Stimulated activated CD8-positive, alpha-beta memory T cell treated with anti-CD3 and anti-CD28 coated beads, Interleukin-7, amount 100 ng/mL, for 24 hours (primary cell): ENCODE data around the gene CRTC2.

Experiments
- DNase-seq: peaks from one replicate; pipeline ENCODE4 v3.0.0-alpha.2; 2020; ENCODE audit warnings: low read depth

CRTC2 gene

DNA sequence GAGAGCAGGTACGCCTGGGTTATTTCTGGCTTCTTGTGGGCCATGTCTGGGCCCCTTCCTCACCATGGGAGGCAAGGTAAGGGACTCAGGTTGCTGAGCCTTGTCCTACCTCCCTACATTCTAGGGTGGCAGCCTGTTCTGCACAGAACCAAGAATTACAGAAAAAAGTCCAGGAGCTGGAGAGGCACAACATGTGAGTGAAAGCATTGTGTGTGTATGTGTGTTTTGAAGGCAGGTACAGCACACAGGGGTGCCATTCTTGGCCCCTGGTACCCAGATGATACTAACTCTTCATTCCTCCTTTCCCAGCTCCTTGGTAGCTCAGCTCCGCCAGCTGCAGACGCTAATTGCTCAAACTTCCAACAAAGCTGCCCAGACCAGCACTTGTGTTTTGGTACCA lies 14.7 kb upstream of the CRTC2 start:
- DNase-seq: no peak

GRCh38 chr1:153970346-153970745 lies 11.9 kb upstream of the CRTC2 start:
- no peak for DNase-seq

GRCh38 chr1:153968972-153969371 lies 10.6 kb upstream of the CRTC2 start:
- no peak for DNase-seq

GRCh38 chr1:153968408-153968807 lies 10.0 kb upstream of the CRTC2 start:
- DNase-seq: no peak

DNA sequence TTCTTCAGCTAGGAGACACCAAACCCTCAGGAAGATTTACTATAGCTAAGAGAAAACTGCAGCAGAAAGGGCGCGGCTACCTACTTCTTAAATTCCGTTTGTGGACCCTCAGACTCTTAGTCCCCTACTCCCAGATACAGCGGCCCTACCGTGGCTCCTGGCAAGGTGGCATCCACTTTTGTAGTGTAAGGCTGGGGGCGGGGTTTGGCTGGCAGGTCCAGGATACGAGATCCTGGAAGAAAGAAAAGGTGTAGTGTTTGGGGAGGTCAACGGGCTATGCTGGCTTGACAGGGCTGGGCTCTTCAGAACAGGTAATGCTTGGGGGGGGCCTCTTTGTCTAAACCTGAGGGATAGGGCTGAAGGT lies 9.6 kb upstream of the CRTC2 start:
- no peak for DNase-seq

DNA sequence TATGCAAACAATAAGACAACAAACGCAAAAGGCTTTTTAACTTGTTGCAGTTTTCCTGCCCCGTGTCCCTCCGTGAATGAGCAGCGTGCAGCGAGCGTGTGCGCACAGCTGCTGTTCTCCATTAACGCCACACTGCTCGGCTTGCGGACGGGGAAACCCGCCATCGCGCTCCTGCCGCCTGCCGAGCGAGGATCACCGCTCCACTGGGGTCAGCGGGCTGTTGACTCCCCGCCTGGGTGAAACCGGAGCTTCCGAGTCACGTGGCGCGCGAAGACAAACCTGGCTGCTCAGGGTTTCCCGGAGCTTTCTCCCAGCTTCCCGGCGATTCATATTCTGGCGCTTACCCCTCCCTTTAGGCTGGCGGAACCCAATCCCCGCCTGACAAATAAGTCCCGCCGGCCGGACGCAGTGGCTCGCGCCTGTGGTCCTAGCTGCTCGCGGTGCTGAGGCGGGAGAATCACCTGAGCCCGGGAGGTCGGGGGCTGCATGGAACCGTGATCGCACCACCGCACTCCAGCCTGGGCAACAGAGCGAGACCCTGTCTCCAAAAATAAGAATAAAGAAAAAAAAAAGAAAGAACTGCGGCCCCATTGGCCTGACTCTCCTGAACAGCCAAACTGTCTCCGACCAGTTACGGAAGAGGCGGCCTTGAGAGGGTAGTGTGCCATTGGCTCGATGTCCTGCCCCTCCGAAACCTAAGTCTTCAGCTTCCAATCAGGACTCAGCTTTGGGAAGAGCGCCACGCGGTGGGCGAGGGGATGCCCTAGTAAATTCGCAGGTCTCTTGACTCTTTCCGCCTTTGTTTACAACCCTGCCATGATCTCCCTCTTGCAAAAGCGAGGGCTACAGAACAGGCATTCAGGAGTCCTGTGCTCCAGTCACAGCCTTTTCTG lies 8.9 kb upstream of the CRTC2 start, which contains the start of gene CREB3L4:
TSS of gene CREB3L4 (plus strand) at position 796 of the 893 bp plus-strand sequence. CDS start 624 bp downstream, outside the sequence.
- peak; percentile 61 for DNase-seq

DNA sequence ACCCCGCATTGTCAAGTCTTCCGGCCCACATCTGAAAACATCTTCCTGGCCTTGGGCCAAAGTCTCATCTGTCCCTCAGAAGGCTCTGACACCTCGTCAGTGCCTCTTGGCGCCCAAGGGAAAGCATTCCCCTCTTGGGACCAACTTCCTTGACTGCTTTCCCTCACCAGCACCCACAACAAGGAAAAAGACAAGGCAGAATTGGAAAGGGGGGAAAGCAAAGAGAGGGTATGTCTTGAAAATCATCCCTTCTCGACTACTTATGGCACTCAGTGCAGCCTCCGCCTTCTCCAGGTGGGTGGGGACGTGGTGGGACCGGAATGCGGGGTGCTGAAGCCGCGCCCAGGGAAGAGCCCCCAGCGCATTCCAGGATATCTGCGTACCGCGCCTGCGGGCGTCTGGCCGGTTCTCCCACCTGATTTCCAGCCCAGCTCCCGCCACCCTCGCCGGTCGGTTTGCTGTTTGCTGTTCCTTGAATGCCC lies 5.5 kb upstream of the CRTC2 start:
- no peak for DNase-seq

DNA sequence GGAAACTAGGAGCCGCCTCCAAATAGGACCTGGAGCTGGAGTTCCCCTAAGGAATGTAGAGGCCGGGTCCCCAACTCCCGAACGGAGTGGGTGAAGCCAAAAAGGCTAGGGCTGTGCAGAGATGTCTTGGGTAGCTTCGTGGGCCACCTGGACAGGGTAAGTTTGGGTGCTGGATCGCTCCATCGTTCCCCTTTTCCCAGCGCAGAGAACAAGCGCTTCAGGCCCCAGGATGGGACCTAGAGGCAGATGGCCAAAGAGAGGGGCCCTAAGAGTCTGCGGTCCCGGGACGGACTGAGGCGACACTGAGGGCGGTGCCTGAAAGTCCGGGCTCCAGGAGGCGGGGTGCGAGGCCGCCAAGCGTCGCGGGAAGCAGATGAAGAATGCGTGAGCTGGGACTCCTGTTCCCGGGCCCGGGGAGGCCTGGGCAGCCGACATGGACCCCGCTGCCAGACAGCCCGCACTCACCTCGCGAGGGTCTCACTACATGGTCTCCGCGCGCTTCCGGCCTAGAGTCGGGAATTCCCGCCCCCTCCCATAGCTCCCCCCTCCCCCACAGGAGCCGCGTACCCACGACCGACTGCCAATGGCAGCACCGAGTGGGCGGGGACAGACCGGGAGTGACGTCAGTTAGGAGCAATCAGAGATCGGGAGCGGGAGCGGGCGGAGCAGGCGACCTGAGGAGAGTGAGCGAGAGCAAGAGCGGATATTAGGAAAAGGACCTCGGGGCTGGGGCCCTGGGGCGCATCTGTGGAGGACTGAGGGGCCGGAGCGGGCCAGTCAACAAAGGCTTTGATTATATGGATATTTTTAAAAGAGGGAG lies 4.8 kb upstream of the CRTC2 start, which contains the start of gene SLC39A1:
TSS of gene SLC39A1 (minus strand) at position 508 of the 820 bp plus-strand sequence. CDS start 822 bp downstream, outside the sequence.
- peak; percentile 94 for DNase-seq

DNA sequence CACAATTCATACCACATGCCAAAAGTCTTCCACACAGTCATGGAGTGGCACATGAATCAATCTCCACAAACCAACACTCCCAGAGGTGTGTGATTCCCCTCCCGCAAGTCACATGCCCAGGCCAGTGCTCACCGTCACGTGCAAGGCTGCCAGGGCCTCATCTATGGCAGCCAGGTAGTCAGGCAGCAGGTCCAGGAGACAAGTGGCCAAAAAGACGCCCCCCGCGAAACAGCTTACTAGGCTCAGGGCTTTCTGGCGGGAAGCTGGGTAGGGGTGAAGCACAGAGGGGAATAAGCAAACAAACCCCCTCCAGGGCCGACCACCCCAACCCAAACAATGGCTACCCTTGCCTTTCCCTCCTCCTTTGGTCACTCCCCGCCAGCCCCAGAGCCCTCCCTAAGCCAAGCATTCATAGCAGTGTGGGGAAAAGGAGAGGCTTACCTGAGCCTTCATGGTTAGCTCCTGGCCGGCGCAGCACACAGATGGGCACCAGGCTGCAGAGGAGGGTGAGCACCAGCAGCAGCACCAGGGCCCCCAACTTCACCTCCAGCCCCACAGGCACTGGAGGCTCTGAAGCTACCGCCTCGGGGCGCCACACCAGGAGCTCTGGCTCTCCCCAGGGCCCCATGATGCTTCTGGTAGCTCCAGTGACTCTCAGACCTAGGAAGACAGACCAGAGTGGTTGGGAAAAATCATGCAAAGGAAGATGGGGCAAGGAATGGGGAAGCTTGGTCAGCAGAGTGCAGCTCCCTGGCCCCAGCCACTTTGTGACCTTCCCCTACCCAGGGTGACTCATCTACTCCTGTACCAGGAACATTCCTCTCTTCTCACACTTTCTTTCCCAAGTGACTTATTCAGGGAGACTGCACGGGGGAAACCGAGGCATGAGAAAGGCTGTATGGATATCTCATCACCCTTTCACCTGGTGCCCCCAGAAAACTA lies 3.9 kb upstream of the CRTC2 start:
- no peak for DNase-seq

DNA sequence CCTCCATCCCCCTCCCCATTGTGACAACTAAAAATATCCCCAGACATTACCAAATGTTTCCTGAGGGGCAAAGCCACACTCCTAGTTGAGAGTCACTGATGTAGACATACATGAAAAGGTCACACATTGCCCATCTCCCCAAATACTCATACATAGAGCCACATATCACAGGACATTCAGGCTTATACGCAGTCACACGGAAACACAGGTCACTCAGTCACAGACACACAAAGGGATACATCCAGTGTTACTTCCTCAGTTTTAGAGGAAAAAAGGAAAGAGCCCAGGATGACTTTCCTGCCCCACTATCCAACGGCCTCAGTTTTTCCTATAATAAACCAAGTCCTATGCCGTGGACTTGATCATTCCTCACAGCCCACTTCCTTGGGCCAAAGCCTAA lies 3.0 kb upstream of the CRTC2 start:
- no peak for DNase-seq

- DNase-seq: no peak
These were observed 1.8 kb upstream of the CRTC2 start for GRCh38 chr1:153960206-153960605.

DNA sequence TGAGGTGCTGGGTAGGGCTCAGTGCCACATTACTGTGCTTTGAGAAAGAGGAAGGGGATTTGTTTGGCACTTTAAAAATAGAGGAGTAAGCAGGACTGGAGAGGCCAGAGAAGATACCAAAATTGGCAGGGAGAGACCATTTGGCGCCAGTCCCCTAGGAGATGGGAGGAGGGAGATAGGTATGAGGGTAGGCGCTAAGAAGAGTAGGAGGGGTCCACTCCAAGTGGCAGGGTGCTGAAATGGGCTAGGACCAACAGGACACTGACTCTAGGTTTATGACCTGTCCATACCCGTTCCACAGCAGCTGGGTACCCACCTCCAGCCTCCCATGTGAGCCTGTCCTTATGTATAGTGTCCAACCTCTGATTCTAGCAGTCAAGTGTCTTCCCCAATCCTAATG lies 1.0 kb upstream of the CRTC2 start:
- DNase-seq: no peak

DNA sequence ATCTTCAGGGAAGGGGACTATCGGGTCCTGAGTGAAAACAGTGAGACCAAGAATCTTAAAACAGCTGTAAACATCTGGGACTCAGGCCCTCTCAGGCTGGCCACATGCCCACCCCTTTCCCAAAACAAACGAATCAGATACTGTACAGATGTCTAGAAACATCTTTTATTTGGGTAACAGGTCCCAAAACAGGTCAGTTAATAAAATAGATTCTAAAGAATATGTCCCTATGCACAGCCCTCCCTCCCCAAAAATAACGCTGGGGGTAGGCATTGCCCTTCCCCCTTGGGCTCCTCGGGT lies 499 bp upstream of the CRTC2 start:
- DNase-seq: no peak

DNA sequence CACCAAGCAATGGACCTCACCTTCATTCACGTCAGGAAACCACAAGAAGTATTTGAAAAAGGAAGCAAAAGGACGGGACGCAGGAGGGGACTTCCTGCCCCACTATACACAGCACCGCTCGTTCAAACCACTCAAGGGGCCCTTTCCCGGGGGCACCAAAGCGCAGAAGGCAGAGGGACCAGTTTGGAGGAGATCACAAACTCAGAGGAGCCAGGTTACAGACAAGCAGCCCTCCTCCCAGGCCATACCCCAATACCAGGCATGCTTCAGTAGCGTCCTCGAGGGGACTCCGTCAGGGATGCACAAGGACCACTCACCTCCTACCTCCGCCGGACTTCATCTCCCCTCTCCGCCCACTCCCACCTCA lies 685 bp downstream of the CRTC2 start:
- DNase-seq: no peak

GRCh38 chr1:153956997-153957715 lies 1.3 kb downstream of the CRTC2 start:
- DNase-seq: no peak

- no peak for DNase-seq
These were observed 3.6 kb downstream of the CRTC2 start for GRCh38 chr1:153954826-153955225.

- no peak for DNase-seq
These were observed 4.5 kb downstream of the CRTC2 start for GRCh38 chr1:153953859-153954365.

- DNase-seq: no peak
These were observed 6.6 kb downstream of the CRTC2 start for GRCh38 chr1:153951801-153952200.

DNA sequence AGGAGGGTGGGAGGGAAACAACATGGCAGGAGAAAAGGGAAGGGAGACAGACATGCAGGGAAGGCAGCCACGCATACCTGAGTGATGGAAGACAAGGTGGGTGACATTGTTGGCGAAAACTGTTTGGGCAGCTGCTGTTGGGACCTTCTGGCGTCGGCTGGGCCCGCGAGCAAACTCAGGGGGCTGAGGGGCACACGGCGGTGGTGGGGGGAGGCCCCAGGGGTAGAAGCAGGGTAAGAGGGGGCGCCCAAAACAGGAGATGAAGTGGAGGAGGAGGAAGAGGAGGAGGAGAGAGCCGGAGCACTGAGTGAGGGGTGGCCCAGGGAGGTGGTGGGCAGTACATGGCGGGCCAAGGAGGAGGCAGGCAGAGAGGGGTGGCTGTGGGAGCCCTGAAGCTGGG lies 7.2 kb downstream of the CRTC2 start:
- DNase-seq: no peak

DNA sequence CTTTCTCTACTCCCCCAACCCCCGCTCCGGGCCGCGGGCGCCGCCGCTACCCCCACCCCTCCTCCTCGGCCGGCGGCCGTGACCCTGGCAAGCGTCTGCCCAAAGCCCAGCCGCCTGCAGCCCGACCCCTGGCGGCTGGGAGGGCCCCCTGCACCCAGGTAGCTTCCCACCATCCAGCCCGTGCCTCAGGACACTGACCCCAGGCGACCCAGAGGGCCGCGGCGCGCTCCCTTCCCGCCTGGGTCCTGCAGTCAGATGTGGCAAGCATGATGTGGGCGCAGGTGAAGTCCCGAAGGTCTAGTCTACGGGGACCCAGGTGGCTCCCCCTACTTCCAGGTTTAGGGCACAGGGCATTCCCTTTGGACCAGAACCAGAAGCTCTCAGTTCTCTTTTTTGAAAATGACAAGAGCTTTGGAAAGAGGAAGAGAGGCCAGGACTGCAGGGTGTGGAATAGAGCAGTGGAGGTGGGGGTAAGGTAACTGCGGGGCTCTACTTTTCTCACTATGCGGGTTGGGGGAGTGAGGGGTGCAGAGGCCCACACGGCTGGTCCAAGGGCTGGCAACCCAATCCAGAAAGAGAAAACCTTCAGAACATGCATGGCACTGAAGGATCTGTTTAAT lies 11.7 kb downstream of the CRTC2 start, which contains the start of gene DENND4B:
TSS of gene DENND4B (minus strand) at position 97 of the 620 bp plus-strand sequence. CDS start 2,344 bp downstream, outside the sequence.
- DNase-seq: peak; percentile 58
